GM15510 (cell line): ENCODE data around the gene ZSCAN26.
A peak's percentile ranks its signal among the peaks of the same experiment; 100 is the strongest.

ENCODE experiments used
- POLR2A ChIP-seq: IDR thresholded peaks from 3 replicates; pipeline ENCODE4 v1.6.1; 2011; ENCODE audit warnings: borderline replicate concordance; ENCODE audit not compliant: insufficient read length; ENCODE audit errors: extremely low read depth

The ZSCAN26 gene

DNA sequence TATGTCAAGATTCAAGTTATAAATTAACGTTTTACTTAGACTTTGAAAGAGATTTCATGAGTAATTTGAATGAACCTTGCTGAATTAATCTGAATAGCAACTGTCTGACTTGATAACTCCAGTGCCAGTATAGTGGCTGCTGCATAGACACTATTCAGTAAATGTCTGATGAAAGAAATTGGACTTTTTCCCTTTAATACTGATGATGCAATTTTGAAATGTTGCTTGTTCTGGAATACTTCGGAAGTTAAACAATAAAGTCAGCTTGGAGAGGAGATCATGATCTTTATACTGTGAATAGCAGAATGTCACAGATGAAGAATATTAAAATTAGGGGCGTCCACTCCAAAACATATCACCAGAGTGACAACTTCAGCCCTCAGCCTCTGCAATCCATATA is 10.8 kb downstream of the ZSCAN26 start:
- TF ChIP-seq POLR2A: no peak

DNA sequence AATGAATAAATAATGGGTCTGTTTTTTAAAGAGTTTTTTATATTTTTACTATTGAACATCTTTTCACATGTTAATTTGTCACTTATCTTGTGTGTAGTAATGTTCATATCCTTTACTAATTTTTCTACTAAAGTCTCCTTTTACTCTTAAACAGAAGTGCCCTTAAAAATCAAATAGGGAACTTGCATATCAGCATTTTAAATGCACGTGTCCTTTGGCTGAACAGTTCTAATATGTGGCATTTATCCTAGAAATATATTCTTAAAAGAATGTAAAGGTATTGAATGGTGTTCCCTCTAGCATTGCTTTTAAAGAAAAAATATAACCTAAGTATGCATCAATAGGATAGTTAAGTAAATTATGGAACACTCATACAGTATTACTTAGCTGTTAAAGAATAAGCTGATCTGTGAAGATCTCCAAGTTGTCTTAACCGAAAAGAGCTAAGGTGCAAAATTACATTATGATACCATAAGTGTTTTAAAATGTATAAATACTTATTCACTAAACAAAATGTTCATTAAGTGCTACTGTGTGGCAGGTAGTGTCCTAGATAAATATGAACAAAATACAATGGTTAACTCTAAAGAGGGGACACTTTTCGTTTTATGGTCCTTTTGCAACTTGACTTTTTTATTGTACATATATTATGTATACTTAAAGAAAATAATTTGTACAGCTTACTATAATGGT is 13.8 kb downstream of the ZSCAN26 start:
- no peak for TF ChIP-seq POLR2A

- peak; percentile 61 for TF ChIP-seq POLR2A
These were observed 14.5 kb downstream of the ZSCAN26 start, which contains the start of gene PGBD1 for GRCh38 chr6:28281288-28282064. Gene PGBD1 (plus strand): TSS chr6:28281572. CDS start chr6:28283814, 2,242 bp downstream.

GRCh38 chr6:28282926-28283325 is 16.0 kb downstream of the ZSCAN26 start:
- no peak for TF ChIP-seq POLR2A

GRCh38 chr6:28291573-28291972 is 24.6 kb downstream of the ZSCAN26 start:
- TF ChIP-seq POLR2A: no peak

- TF ChIP-seq POLR2A: no peak
These were observed 28.4 kb downstream of the ZSCAN26 start for GRCh38 chr6:28295326-28295725.

GRCh38 chr6:28296520-28297060 is 29.6 kb downstream of the ZSCAN26 start:
- no peak for TF ChIP-seq POLR2A

- TF ChIP-seq POLR2A: no peak
These were observed 36.6 kb downstream of the ZSCAN26 start for GRCh38 chr6:28303570-28303969.

DNA sequence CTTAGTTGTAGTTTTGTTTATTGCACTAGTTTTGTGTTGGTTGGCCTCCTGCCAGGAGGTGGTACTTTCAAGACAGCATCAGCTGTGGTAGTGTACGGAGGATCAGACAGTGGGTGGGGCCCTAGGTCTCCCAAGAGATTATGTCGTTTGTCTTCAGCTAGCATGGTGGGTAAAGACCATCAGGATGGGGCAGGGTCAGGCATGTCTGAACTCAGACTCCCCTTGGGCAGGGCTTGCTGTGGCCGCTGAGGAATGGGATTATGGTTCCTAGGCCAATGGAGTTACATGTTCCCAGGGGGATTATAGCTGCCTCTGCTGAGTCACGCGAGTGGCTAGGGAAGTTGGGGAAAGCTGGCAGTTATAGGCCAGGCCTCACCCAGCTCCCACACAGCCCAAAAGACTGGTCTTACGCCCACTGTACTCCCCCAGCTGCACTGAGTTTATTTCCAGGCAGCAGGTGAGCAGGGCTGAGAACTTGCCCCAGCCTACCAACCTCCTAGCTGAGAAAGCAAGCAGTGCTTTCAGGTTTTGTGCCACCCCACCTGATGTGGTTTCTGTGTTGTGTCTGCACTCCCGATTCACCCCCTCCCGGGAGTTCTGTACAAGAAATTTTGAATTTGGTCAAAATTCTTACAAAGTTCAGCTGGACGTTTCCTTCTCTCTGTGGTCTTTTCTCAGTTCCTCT is 44.3 kb downstream of the ZSCAN26 start:
- no peak for TF ChIP-seq POLR2A

- TF ChIP-seq POLR2A: no peak
These were observed 46.0 kb downstream of the ZSCAN26 start for GRCh38 chr6:28312939-28313338.

DNA sequence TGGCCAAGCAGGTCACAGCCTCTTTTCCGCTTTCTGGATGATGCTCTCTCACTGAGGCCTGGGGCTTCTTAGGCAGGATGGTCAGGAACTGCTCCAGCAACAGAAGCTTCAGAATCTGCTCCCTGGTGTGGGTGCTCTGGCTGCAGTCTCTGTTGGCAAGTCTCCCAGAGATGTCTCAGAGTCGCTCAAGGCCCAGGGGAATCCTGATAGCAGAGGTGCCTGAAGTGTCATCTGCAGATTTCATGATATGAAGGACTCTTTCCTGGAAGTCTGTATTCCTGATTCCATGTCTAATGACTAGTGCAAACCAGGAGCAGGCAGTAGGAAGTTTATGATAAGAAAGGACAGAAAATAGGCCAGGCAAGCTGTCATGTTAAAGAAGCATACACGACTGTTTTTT is 48.7 kb downstream of the ZSCAN26 start:
- no peak for TF ChIP-seq POLR2A

GRCh38 chr6:28322661-28323060 is 55.7 kb downstream of the ZSCAN26 start:
- no peak for TF ChIP-seq POLR2A

GRCh38 chr6:28323813-28324424 is 57.0 kb downstream of the ZSCAN26 start:
- TF ChIP-seq POLR2A: no peak

- TF ChIP-seq POLR2A: no peak
These were observed 59.5 kb downstream of the ZSCAN26 start for GRCh38 chr6:28326371-28326948.
